ENCODE results near the gene WIPF1. TPM values are rescaled to one million over a fixed set of nuclear protein-coding genes. Genes with fewer than 3 reads are reported as not detected.

WIPF1 gene
- total RNA-seq, 4 donors from 2014 or later: 31.5 to 61.5 (median 36.3) TPM

DNA sequence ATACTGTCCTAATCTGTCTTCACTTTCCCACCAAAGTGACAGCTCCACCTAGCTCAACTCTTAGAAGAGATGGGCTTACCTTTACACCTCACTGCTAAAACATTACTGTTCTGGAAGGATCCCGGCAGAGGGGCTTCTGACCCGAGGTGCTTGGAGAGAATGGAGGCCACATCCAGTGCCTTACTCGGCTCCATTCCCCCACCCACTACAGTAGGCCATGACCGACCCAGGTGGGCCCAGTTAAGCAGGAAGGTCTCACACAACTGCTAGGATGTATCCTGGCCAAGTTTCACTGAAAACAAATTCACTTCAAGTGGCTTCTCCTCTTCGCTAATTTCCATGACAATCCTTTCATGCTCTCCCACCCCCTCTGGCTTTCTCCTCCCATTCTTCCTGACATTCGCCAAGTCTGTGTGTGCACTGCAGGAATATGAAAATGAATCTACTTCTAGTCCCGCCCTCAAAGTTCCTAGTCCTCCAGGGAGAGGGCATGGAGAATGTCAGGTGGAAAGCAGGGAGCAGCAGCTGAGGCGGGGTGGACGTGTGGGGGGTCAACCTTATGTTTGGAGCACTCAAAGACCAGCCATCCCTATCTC lies 11.8 kb downstream of the WIPF1 start:
- peaks cover 7 to 44% (median 22%) of the 10 kb centered on the region in 4 donors for H3K36me3 ChIP-seq
- intact Hi-C loops (cut with DNase I): no loop called here
- DNase-seq (ENCODE audit: extremely low spot score): no peak
- 89% methylated on average over 9 of the region's 9 CpGs for WGBS
- H3K4me1 ChIP-seq: peaks cover 5 to 55% (median 43%) of the 10 kb centered on the region in 4 donors
- TF ChIP-seq EP300 (IDR thresholded peaks at IDR 0.05) (no peak), POLR2A (IDR thresholded peaks at IDR 0.05; ENCODE audit: low read depth) (no peak), POLR2AphosphoS5 (IDR thresholded peaks at IDR 0.05) (no peak)
- TF ChIP-seq, protein P1, sequence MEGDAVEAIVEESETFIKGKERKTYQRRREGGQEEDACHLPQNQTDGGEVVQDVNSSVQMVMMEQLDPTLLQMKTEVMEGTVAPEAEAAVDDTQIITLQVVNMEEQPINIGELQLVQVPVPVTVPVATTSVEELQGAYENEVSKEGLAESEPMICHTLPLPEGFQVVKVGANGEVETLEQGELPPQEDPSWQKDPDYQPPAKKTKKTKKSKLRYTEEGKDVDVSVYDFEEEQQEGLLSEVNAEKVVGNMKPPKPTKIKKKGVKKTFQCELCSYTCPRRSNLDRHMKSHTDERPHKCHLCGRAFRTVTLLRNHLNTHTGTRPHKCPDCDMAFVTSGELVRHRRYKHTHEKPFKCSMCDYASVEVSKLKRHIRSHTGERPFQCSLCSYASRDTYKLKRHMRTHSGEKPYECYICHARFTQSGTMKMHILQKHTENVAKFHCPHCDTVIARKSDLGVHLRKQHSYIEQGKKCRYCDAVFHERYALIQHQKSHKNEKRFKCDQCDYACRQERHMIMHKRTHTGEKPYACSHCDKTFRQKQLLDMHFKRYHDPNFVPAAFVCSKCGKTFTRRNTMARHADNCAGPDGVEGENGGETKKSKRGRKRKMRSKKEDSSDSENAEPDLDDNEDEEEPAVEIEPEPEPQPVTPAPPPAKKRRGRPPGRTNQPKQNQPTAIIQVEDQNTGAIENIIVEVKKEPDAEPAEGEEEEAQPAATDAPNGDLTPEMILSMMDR (IDR thresholded peaks at IDR 0.05): no peak
- no peaks in the 10 kb centered on the region for H3K27me3 ChIP-seq
- H3K27ac ChIP-seq (replicated peaks in 1 of 4): no peak overlapping the region
- no peak overlapping the region for H3K4me3 ChIP-seq
- H3K9me3 ChIP-seq: no peaks in the 10 kb centered on the region

DNA sequence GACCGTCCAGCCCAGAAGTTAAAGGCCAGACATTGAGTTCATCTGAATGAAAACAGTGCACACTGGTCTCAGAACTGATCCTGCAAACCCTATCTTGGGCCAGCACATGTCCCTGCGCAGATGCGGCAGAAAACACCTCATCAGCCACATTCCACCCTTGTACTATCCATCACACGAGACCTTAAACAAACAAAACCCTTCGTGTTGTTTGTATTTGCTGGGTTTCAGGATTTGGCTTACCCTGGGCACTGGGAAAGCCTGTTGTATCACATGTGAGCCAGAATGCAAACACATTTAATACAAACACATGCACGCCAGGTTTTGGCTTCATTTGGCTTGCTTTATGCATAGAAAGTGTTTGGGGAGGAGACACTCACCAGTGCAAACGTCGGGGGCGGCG lies 12.5 kb downstream of the WIPF1 start:
- TF ChIP-seq POLR2AphosphoS5 (IDR thresholded peaks at IDR 0.05) (no peak), EP300 (IDR thresholded peaks at IDR 0.05) (no peak), POLR2A (IDR thresholded peaks at IDR 0.05; ENCODE audit: low read depth) (no peak)
- TF ChIP-seq, protein P1 (IDR thresholded peaks at IDR 0.05): no peak
- Histone ChIP-seq H3K36me3 (peaks cover 7 to 50% (median 26%) of the 10 kb centered on the region in 4 donors), H3K4me3 (no peak overlapping the region), H3K4me1 (peaks cover 5 to 51% (median 40%) of the 10 kb centered on the region in 4 donors), H3K27ac (replicated peaks in 1 of 4) (no peak overlapping the region), H3K27me3 (no peaks in the 10 kb centered on the region), H3K9me3 (no peaks in the 10 kb centered on the region)
- WGBS: 75% methylated on average over 10 of the region's 10 CpGs
- intact Hi-C loops (cut with DNase I): no loop called here
- DNase-seq (ENCODE audit: extremely low spot score): no peak

DNA sequence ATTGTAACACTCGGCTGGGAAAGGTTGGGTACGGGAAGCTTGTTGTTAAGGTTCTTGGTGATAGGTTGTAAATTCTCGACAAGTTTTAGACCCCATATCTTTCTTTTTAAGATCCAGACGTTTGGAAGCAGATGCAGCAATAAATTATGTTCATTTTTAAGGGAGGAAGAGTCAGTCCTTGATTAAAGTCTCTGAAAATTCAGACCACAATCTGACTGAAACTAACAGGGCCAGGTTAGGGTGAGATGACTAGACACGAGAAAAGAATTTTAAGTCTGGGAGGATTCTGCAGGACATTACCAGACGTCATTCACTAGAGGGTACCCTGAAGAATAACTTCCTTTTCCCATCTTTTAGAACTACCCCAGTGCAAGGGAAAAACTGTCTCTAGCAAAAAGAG lies 16.1 kb downstream of the WIPF1 start:
- TF ChIP-seq, protein P1 (IDR thresholded peaks at IDR 0.05): no peak
- no peak for TF ChIP-seq POLR2A (IDR thresholded peaks at IDR 0.05; ENCODE audit: low read depth)
- no peak overlapping the region for H3K4me3 ChIP-seq
- H3K27me3 ChIP-seq: no peaks in the 10 kb centered on the region
- H3K9me3 ChIP-seq: no peaks in the 10 kb centered on the region
- DNase-seq (ENCODE audit: extremely low spot score): no peak
- intact Hi-C loops (cut with DNase I): loop anchor here (5.0 kb wide), 1 partner anchor 106 kb away; no protein-coding TSS in a partner anchor
- H3K36me3 ChIP-seq: peaks cover 7 to 75% (median 37%) of the 10 kb centered on the region in 4 donors
- no peak overlapping the region for H3K27ac ChIP-seq (replicated peaks in 1 of 4)
- H3K4me1 ChIP-seq: peaks cover 0 to 20% (median 7%) of the 10 kb centered on the region in 4 donors
- 67% methylated on average over 6 of the region's 6 CpGs for WGBS

DNA sequence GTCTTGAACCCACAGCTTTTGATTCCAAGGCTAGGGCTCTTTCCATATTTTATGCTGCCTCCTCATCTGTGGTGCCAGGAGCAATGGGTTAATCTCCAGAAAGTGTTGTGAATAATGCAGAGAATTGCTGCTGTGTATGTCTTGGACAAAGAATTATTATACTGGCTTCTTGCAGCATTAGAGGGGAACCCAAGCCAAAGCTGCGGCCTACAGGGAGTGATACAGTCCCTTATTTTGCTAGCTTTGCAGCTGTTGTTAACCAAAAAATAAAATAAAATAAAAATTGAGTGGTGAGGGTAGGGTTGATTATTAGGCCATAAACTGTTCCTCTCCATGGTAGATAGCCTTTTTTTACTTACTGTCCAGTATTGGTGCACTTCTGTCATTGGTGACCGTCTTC lies 16.7 kb downstream of the WIPF1 start:
- no peak overlapping the region for H3K4me3 ChIP-seq
- peaks cover 7 to 75% (median 37%) of the 10 kb centered on the region in 4 donors for H3K36me3 ChIP-seq
- DNase-seq (ENCODE audit: extremely low spot score): no peak
- no peak overlapping the region for H3K27ac ChIP-seq (replicated peaks in 1 of 4)
- H3K4me1 ChIP-seq: peaks cover 0 to 20% (median 5%) of the 10 kb centered on the region in 4 donors
- H3K9me3 ChIP-seq: no peaks in the 10 kb centered on the region
- WGBS: 84% methylated on average over 2 of the region's 2 CpGs
- H3K27me3 ChIP-seq: no peaks in the 10 kb centered on the region
- TF ChIP-seq POLR2AphosphoS5 (IDR thresholded peaks at IDR 0.05): no peak
- TF ChIP-seq POLR2A (IDR thresholded peaks at IDR 0.05; ENCODE audit: low read depth): no peak
- no peak for TF ChIP-seq EP300 (IDR thresholded peaks at IDR 0.05)
- TF ChIP-seq, protein P1 (IDR thresholded peaks at IDR 0.05): no peak
- intact Hi-C loops (cut with DNase I): loop anchor here (5.0 kb wide), 1 partner anchor 106 kb away; no protein-coding TSS in a partner anchor

All from esophagus muscularis mucosa (tissue), 4 donors.